PC-9 (cell line): Measurements from ENCODE around the gene MMAA. TPM values are rescaled to one million over a fixed set of nuclear protein-coding genes. Genes with fewer than 3 reads are reported as not detected.
"Not testable (repeated sequence)": the region's sequence is repeated elsewhere in the genome, so short reads cannot be mapped to it uniquely, and the experiment has no call there.

ENCODE experiments used
- BruUV-seq: library from RNA; stranded (reverse); fragments of 400-500 nt; replicated peaks from 2 replicates; lab custom pipeline; 2021; lab: Mats Ljungman, UMichigan
- CTCF ChIA-PET: fragments of 300-600 bp; sonication (Branson Sonifier 250); formaldehyde crosslinking; loops from one replicate; lab custom pipeline; 2022; ENCODE audit warnings: antibody characterized with exemption; lab: Charles Lee
- POLR2A ChIA-PET: fragments of 300-600 bp; sonication (Branson Sonifier 250); formaldehyde crosslinking; loops from one replicate; lab custom pipeline; 2022; ENCODE audit warnings: antibody characterized with exemption; ENCODE audit not compliant: unreplicated experiment; lab: Charles Lee
- DNase-seq, 2 experiments: peaks; one replicate each; pipeline versions ENCODE4 v3.0.0 to v3.0.0-alpha.2; 2015 to 2022; ENCODE audit warnings: mixed read lengths in 1 of 2
- H2AFZ ChIP-seq: fragments of 200-600 bp; sonication (generic); 2 replicates; pipeline ENCODE4 v1.8.1; 2017; ENCODE audit warnings: antibody characterized with exemption
- H3F3A ChIP-seq: fragments of 200-600 bp; sonication (generic); 2 replicates; pipeline ENCODE4 v1.8.1; 2017; ENCODE audit warnings: antibody characterized with exemption, mild to moderate bottlenecking, low read depth; ENCODE audit not compliant: insufficient read depth
- H3K27ac ChIP-seq: fragments of 200-600 bp; sonication (generic); 2 replicates; pipeline ENCODE4 v1.6.1; 2016; ENCODE audit warnings: mixed run types
- H3K27me3 ChIP-seq: fragments of 200-600 bp; sonication (generic); 2 replicates; pipeline ENCODE4 v1.6.1; 2016; ENCODE audit warnings: low read depth, mixed run types; ENCODE audit not compliant: insufficient read depth
- H3K36me3 ChIP-seq: fragments of 200-600 bp; sonication (generic); 2 replicates; pipeline ENCODE4 v1.6.1; 2016; ENCODE audit warnings: low read depth, mixed run types
- H3K4me1 ChIP-seq: fragments of 200-600 bp; sonication (generic); replicated peaks from 2 replicates; pipeline ENCODE4 v1.6.1; 2016; ENCODE audit warnings: mixed run types; ENCODE audit not compliant: insufficient read depth
- H3K4me2 ChIP-seq: fragments of 200-600 bp; sonication (generic); 2 replicates; pipeline ENCODE4 v1.6.1; 2017; ENCODE audit warnings: mixed run types
- H3K4me3 ChIP-seq: fragments of 200-600 bp; sonication (generic); 2 replicates; pipeline ENCODE4 v1.6.1; 2016; ENCODE audit warnings: mixed run types
- H3K79me2 ChIP-seq: fragments of 200-600 bp; sonication (generic); 2 replicates; pipeline ENCODE4 v1.6.1; 2017; ENCODE audit warnings: low read depth, mixed run types
- H3K9me2 ChIP-seq: fragments of 200-600 bp; sonication (generic); 2 replicates; pipeline ENCODE4 v1.8.1; 2017; ENCODE audit warnings: mild to moderate bottlenecking; ENCODE audit not compliant: insufficient read depth
- H3K9me3 ChIP-seq: fragments of 200-600 bp; sonication (generic); 2 replicates; pipeline ENCODE4 v1.8.1; 2016; ENCODE audit warnings: low read depth; ENCODE audit not compliant: insufficient read depth
- H4K20me1 ChIP-seq: fragments of 200-600 bp; sonication (generic); 2 replicates; pipeline ENCODE4 v1.8.1; 2017; ENCODE audit not compliant: insufficient read depth
- CTCF ChIP-seq: fragments of 200-600 bp; sonication (generic); conservative IDR thresholded peaks from 2 replicates; pipeline ENCODE4 v1.6.1; 2017; ENCODE audit warnings: mixed run types, antibody characterized with exemption, mild to moderate bottlenecking, moderate library complexity
- EZH2 ChIP-seq: fragments of 200-600 bp; sonication (generic); IDR thresholded peaks from 2 replicates; pipeline ENCODE4 v1.8.0; 2017; ENCODE audit warnings: antibody characterized with exemption, low read depth
- intact Hi-C: fragments of 100-400 bp; cut with micrococcal nuclease; formaldehyde crosslinking; loops from one replicate; pipeline ENCODE4 v1.10.0; 2022; ENCODE audit not compliant: unreplicated experiment
- total RNA-seq: library from RNA; stranded (reverse); gene quantifications from 2 replicates; pipeline ENCODE4 v1.2.3, GENCODE V29; 2021

The MMAA gene
- total RNA-seq, 1 experiment from 2014 or later = 6.3 TPM

GRCh38 chr4:145686991-145687390 is 67.8 kb downstream of the MMAA start:
- DNase-seq = no peak
- BruUV-seq = no TSS peak
- Histone ChIP-seq H3K9me3 (no peaks in the 10 kb centered on the region), H2AFZ (no peak overlapping the region), H3K27me3 (no peaks in the 10 kb centered on the region), H3K4me2 (no peak overlapping the region), H3K79me2 (no peaks in the 10 kb centered on the region), H3K4me3 (no peak overlapping the region), H3K27ac (no peak overlapping the region), H3K36me3 (no peaks in the 10 kb centered on the region), H3F3A (no peaks in the 10 kb centered on the region), H3K4me1 (no peaks in the 10 kb centered on the region), H3K9me2 (no peaks in the 10 kb centered on the region), H4K20me1 (no peaks in the 10 kb centered on the region)
- CTCF ChIA-PET = no interaction called here
- TF ChIP-seq EZH2 = no peak
- TF ChIP-seq CTCF = no peak
- POLR2A ChIA-PET = no interaction called here
- intact Hi-C loops = no loop called here

GRCh38 chr4:145690610-145691009 is 71.4 kb downstream of the MMAA start:
- POLR2A ChIA-PET = no interaction called here
- H3K4me3 ChIP-seq = no peak overlapping the region
- no peaks in the 10 kb centered on the region for H3K36me3 ChIP-seq
- no peaks in the 10 kb centered on the region for H4K20me1 ChIP-seq
- H3K4me2 ChIP-seq = no peak overlapping the region
- no peaks in the 10 kb centered on the region for H3K4me1 ChIP-seq
- no peak overlapping the region for H2AFZ ChIP-seq
- no peaks in the 10 kb centered on the region for H3K9me2 ChIP-seq
- H3K27ac ChIP-seq = no peak overlapping the region
- H3F3A ChIP-seq = no peaks in the 10 kb centered on the region
- no TSS peak for BruUV-seq
- no peaks in the 10 kb centered on the region for H3K79me2 ChIP-seq
- CTCF ChIA-PET = no interaction called here
- intact Hi-C loops = no loop called here
- no peak for TF ChIP-seq EZH2
- TF ChIP-seq CTCF = no peak
- H3K27me3 ChIP-seq = no peaks in the 10 kb centered on the region
- DNase-seq = no peak
- H3K9me3 ChIP-seq = no peaks in the 10 kb centered on the region

GRCh38 chr4:145691416-145691815 is 72.2 kb downstream of the MMAA start:
- CTCF ChIA-PET, H3K27me3 ChIP-seq, H3K9me2 ChIP-seq, DNase-seq, H4K20me1 ChIP-seq, H3K4me3 ChIP-seq, H2AFZ ChIP-seq, H3K36me3 ChIP-seq, H3K27ac ChIP-seq, BruUV-seq, H3K4me1 ChIP-seq, H3F3A ChIP-seq, H3K9me3 ChIP-seq, intact Hi-C loops, POLR2A ChIA-PET, H3K4me2 ChIP-seq, H3K79me2 ChIP-seq: not testable (repeated sequence)

- Histone ChIP-seq H3K4me2 (no peak overlapping the region), H3K9me2 (no peaks in the 10 kb centered on the region), H3K79me2 (no peaks in the 10 kb centered on the region), H3K9me3 (no peaks in the 10 kb centered on the region), H2AFZ (no peak overlapping the region), H4K20me1 (no peaks in the 10 kb centered on the region), H3K27ac (no peak overlapping the region), H3K36me3 (no peaks in the 10 kb centered on the region), H3F3A (no peaks in the 10 kb centered on the region), H3K4me1 (no peaks in the 10 kb centered on the region), H3K27me3 (no peaks in the 10 kb centered on the region), H3K4me3 (no peak overlapping the region)
- ChIA-PET CTCF (no interaction called here), POLR2A (no interaction called here)
- intact Hi-C loops = no loop called here
- BruUV-seq = no TSS peak
- DNase-seq = no peak
- TF ChIP-seq EZH2 (no peak), CTCF (no peak)
Observed at GRCh38 chr4:145694929-145695328, 75.7 kb downstream of the MMAA start.
